Neural progenitor cell (in vitro differentiated cells): ENCODE results near the gene C19orf12. TPM values are rescaled to one million over a fixed set of nuclear protein-coding genes. Genes with fewer than 3 reads are reported as not detected.

Experiments
- DNase-seq: peaks from one replicate; pipeline ENCODE4 v3.0.0-alpha.2; 2016; ENCODE audit warnings: low spot score
- H2AFZ ChIP-seq: fragments of 200-600 bp; sonication (generic); replicated peaks from 2 replicates; pipeline ENCODE4 v1.6.1; 2016; ENCODE audit warnings: antibody characterized with exemption
- H3F3A ChIP-seq: fragments of 200-600 bp; sonication (generic); 2 replicates; pipeline ENCODE4 v1.6.1; 2016; ENCODE audit warnings: antibody characterized with exemption, low read depth
- H3K27ac ChIP-seq: fragments of 200-600 bp; sonication (generic); 2 replicates; pipeline ENCODE4 v1.5.1; 2016; ENCODE audit warnings: mild to moderate bottlenecking
- H3K27me3 ChIP-seq: fragments of 200-600 bp; sonication (generic); 2 replicates; pipeline ENCODE4 v1.6.1; 2016; ENCODE audit warnings: mild to moderate bottlenecking, moderate library complexity
- H3K36me3 ChIP-seq: fragments of 200-600 bp; sonication (generic); 2 replicates; pipeline ENCODE4 v1.5.1; 2016
- H3K4me1 ChIP-seq: fragments of 200-600 bp; sonication (generic); 2 replicates; pipeline ENCODE4 v1.6.1; 2016; ENCODE audit warnings: mixed run types
- H3K4me2 ChIP-seq: fragments of 200-600 bp; sonication (generic); 2 replicates; pipeline ENCODE4 v1.6.1; 2016
- H3K4me3 ChIP-seq: fragments of 200-600 bp; sonication (generic); 2 replicates; pipeline ENCODE4 v1.5.1; 2016
- H3K79me2 ChIP-seq: fragments of 200-600 bp; sonication (generic); 2 replicates; pipeline ENCODE4 v1.6.1; 2016; ENCODE audit warnings: low read depth
- H3K9ac ChIP-seq: fragments of 200-600 bp; sonication (generic); 2 replicates; pipeline ENCODE4 v1.6.1; 2016
- H3K9me3 ChIP-seq: fragments of 200-600 bp; sonication (generic); 2 replicates; pipeline ENCODE4 v1.5.1; 2016; ENCODE audit warnings: low read depth
- H4K20me1 ChIP-seq: fragments of 200-600 bp; sonication (generic); 2 replicates; pipeline ENCODE4 v1.6.1; 2016; ENCODE audit warnings: low read depth
- H3K27ac Mint-ChIP-seq: 3 replicates; pipeline ENCODE4 v1.8.0; 2021; ENCODE audit warnings: mixed read lengths
- H3K27me3 Mint-ChIP-seq: 2 replicates; pipeline ENCODE4 v1.8.0; 2022; ENCODE audit warnings: low read depth, mild to moderate bottlenecking, inconsistent platforms, moderate library complexity, mixed read lengths; ENCODE audit not compliant: insufficient read depth
- H3K36me3 Mint-ChIP-seq: 3 replicates; pipeline ENCODE4 v1.8.0; 2021; ENCODE audit warnings: mixed read lengths
- H3K4me1 Mint-ChIP-seq: 3 replicates; pipeline ENCODE4 v1.8.0; 2021; ENCODE audit warnings: mixed read lengths
- H3K4me3 Mint-ChIP-seq: 3 replicates; pipeline ENCODE4 v1.8.0; 2021; ENCODE audit warnings: mild to moderate bottlenecking, moderate library complexity, mixed read lengths
- H3K9me3 Mint-ChIP-seq: 3 replicates; pipeline ENCODE4 v1.8.0; 2020; ENCODE audit warnings: mixed read lengths
- CTCF ChIP-seq: fragments of 200-600 bp; sonication (generic); IDR thresholded peaks from 2 replicates; pipeline ENCODE4 v1.5.1; 2017; ENCODE audit warnings: antibody characterized with exemption, mild to moderate bottlenecking
- EZH2 ChIP-seq: fragments of 200-600 bp; sonication (generic); IDR thresholded peaks from 2 replicates; pipeline ENCODE4 v1.6.1; 2017; ENCODE audit warnings: antibody characterized with exemption, mild to moderate bottlenecking, moderate library complexity
- EZH2phosphoT487 ChIP-seq: fragments of 200-600 bp; sonication (generic); IDR thresholded peaks from 2 replicates; pipeline ENCODE4 v1.6.1; 2017; ENCODE audit warnings: antibody characterized with exemption
- total RNA-seq: library from RNA; depleted of rRNA; stranded (reverse); fragments of >200 nt; gene quantifications from 2 replicates; pipeline ENCODE4 v1.2.3, GENCODE V29; 2015; ENCODE audit warnings: low replicate concordance

C19orf12 gene
- total RNA-seq, 1 donor from 2014 or later, result 28.2 TPM

- no peaks in the 10 kb centered on the region for H3K9me3 ChIP-seq
- H2AFZ ChIP-seq, result peak overlapping the region; percentile 91
- Mint-ChIP-seq H3K4me1 (peaks cover 21% of the 10 kb centered on the region), H3K27ac (peak overlapping the region; percentile 78), H3K36me3 (no peaks in the 10 kb centered on the region), H3K4me3 (peak overlapping the region; percentile 76), H3K9me3 (no peaks in the 10 kb centered on the region), H3K27me3 (peaks cover 10% of the 10 kb centered on the region)
- TF ChIP-seq EZH2phosphoT487, result no peak
- no peak for TF ChIP-seq CTCF
- TF ChIP-seq EZH2, result no peak
- peaks cover 21% of the 10 kb centered on the region for H3F3A ChIP-seq
- H3K4me1 ChIP-seq, result peaks cover 16% of the 10 kb centered on the region
- no peaks in the 10 kb centered on the region for H3K27me3 ChIP-seq
- H3K27ac ChIP-seq, result no peak overlapping the region
- no peak overlapping the region for H3K9ac ChIP-seq
- H3K4me3 ChIP-seq, result no peak overlapping the region
- H4K20me1 ChIP-seq, result no peaks in the 10 kb centered on the region
- H3K36me3 ChIP-seq, result no peaks in the 10 kb centered on the region
- H3K79me2 ChIP-seq, result no peaks in the 10 kb centered on the region
- peak overlapping the region; percentile 45 for H3K4me2 ChIP-seq
- no peak for DNase-seq
Measured at GRCh38 chr19:29724746-29725145, 9.7 kb upstream of the C19orf12 start.

GRCh38 chr19:29724102-29724641 lies 9.1 kb upstream of the C19orf12 start:
- no peaks in the 10 kb centered on the region for H3K79me2 ChIP-seq
- no peak overlapping the region for H3K27ac ChIP-seq
- Mint-ChIP-seq H3K36me3 (no peaks in the 10 kb centered on the region), H3K4me3 (peak overlapping the region; percentile 76), H3K27me3 (peaks cover 10% of the 10 kb centered on the region), H3K9me3 (no peaks in the 10 kb centered on the region), H3K4me1 (peaks cover 21% of the 10 kb centered on the region), H3K27ac (peak overlapping the region; percentile 50)
- H3F3A ChIP-seq, result peaks cover 21% of the 10 kb centered on the region
- peak; percentile 71 for DNase-seq
- H4K20me1 ChIP-seq, result no peaks in the 10 kb centered on the region
- H3K27me3 ChIP-seq, result no peaks in the 10 kb centered on the region
- no peaks in the 10 kb centered on the region for H3K9me3 ChIP-seq
- peak overlapping the region; percentile 45 for H3K4me2 ChIP-seq
- H3K9ac ChIP-seq, result no peak overlapping the region
- H3K36me3 ChIP-seq, result no peaks in the 10 kb centered on the region
- H3K4me1 ChIP-seq, result peaks cover 16% of the 10 kb centered on the region
- peak overlapping the region; percentile 91 for H2AFZ ChIP-seq
- H3K4me3 ChIP-seq, result peak overlapping the region; percentile 4
- no peak for TF ChIP-seq EZH2phosphoT487

GRCh38 chr19:29717051-29717450 lies 2.0 kb upstream of the C19orf12 start:
- Histone ChIP-seq H3K27ac (no peak overlapping the region), H3K9ac (no peak overlapping the region), H3K4me1 (peaks cover 7% of the 10 kb centered on the region), H3K79me2 (peaks cover 19% of the 10 kb centered on the region), H4K20me1 (no peaks in the 10 kb centered on the region), H2AFZ (no peak overlapping the region), H3K4me2 (no peak overlapping the region), H3F3A (peaks cover 22% of the 10 kb centered on the region), H3K36me3 (no peaks in the 10 kb centered on the region), H3K9me3 (no peaks in the 10 kb centered on the region), H3K4me3 (no peak overlapping the region), H3K27me3 (no peaks in the 10 kb centered on the region)
- Mint-ChIP-seq H3K4me3 (no peak overlapping the region), H3K9me3 (no peaks in the 10 kb centered on the region), H3K36me3 (no peaks in the 10 kb centered on the region), H3K27ac (no peak overlapping the region), H3K4me1 (peaks cover 23% of the 10 kb centered on the region), H3K27me3 (peaks cover 2% of the 10 kb centered on the region)
- TF ChIP-seq EZH2phosphoT487 (no peak), EZH2 (no peak), CTCF (no peak)
- DNase-seq, result no peak
